Nephron progenitor cell (in vitro differentiated cells): ENCODE data around the gene SPDYE2.
"Not testable (repeated sequence)": the region's sequence is repeated elsewhere in the genome, so short reads cannot be mapped to it uniquely, and the experiment has no call there.

Experiments used
- DNase-seq: peaks from one replicate; pipeline ENCODE4 v3.0.0; 2021
- H3K27ac Mint-ChIP-seq: 2 replicates; pipeline ENCODE4 v1.8.0; 2021; ENCODE audit warnings: mild to moderate bottlenecking, moderate library complexity, mixed read lengths
- H3K27me3 Mint-ChIP-seq: 2 replicates; pipeline ENCODE4 v1.8.0; 2021; ENCODE audit warnings: mild to moderate bottlenecking, low read depth, mixed read lengths; ENCODE audit not compliant: poor library complexity
- H3K36me3 Mint-ChIP-seq: 2 replicates; pipeline ENCODE4 v1.8.0; 2021; ENCODE audit warnings: low read depth, mixed read lengths
- H3K4me1 Mint-ChIP-seq: 2 replicates; pipeline ENCODE4 v1.8.0; 2021; ENCODE audit warnings: mixed read lengths
- H3K4me3 Mint-ChIP-seq: 2 replicates; pipeline ENCODE4 v1.8.0; 2021; ENCODE audit warnings: mild to moderate bottlenecking, moderate library complexity, mixed read lengths
- H3K9me3 Mint-ChIP-seq: 2 replicates; pipeline ENCODE4 v1.8.0; 2021; ENCODE audit warnings: mild to moderate bottlenecking, moderate library complexity, mixed read lengths

The SPDYE2 gene

DNA sequence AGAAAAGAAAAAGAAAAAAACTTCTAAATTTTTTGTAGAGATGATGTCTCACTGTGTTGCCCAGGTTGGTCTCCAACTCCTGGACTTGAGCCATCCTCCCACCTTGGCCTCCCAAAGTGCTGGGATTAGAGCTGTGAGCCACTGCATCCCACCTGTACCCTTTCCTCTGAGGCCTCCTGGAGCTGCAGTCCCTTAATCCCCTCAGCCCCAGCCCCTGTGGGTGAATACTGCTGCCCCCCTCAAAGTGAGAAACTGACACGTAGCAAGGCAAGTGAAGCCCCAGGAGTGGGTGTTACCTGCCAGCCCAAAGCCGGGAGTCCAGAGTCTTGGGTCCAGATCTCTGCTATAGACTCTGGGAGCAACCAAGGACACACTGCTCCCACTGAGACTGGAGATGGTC, 26.2 kb upstream of the SPDYE2 start:
- H3K9me3 Mint-ChIP-seq, H3K27ac Mint-ChIP-seq, H3K4me3 Mint-ChIP-seq, H3K27me3 Mint-ChIP-seq, H3K4me1 Mint-ChIP-seq, H3K36me3 Mint-ChIP-seq, DNase-seq: not testable (repeated sequence)

DNA sequence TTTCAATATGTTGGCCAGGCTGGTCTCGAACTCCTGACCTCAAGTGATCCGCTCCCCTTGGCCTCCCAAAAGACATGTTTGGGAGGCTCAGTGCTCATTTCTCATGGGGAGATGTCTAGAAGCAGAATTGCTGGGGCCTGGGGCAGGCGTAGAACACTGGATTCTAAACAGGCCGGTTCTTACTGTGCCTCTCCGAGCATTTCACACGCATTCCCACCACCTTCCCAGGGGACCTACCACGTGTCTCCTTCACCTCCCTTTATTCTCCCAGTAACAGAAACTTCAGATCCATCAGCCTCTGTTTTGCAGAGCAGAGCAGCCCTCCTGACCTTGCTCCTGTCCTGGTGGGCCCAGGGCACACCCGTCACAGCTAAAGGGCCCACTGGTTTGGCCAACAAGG, 23.8 kb upstream of the SPDYE2 start:
- H3K27me3 Mint-ChIP-seq, H3K27ac Mint-ChIP-seq: not testable (repeated sequence)

DNA sequence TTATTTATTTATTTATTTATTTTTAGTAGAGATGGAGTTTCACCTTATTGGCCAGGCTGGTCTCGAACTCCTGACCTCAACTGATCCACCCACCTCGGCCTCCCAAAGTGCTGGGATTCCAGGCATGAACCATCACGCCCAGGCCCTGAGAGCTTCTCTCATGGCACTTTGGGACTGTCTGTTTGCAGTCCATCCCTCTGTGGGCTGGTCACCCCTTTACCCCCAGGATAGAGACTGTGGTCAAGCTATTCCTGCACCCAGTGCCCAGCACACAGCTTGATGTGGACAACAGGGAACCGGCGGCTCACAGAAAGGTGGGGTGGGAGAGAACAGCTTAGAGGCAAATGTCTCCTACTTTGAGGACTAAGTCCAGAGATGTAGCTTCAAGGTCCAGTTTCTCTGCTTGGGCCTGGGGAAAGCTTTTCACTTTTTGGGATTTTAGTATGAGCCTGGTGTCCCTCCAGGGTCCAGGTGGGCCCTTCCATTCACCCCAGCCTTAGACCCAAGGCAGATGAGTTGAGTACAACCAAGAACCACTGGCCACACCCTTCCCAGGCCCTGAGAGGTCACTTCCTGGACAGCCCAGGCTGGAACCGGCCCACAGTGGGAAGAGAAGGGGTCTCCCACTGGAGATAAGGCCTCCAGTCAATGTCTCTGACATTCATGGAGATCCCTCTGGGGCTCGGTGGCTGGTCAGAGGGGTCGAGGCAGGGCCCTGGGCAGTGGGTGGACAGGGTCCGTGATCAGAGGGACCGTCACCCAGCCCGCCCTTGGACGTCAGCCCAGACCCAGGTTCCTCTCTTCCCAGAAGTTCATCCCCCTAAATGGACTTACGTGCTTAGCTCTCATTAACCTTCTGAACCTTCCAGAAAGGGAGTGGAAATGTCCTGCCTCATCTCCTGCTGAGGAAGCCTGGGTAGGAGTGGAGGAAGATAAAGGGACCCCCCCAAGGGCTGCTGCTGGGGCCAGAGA, 22.9 kb upstream of the SPDYE2 start:
- not testable (repeated sequence) for H3K9me3 Mint-ChIP-seq, H3K27me3 Mint-ChIP-seq, H3K36me3 Mint-ChIP-seq, H3K27ac Mint-ChIP-seq, H3K4me3 Mint-ChIP-seq, H3K4me1 Mint-ChIP-seq, DNase-seq

More for the DNA sequence above, 23.8 kb upstream of the SPDYE2 start:
- not testable (repeated sequence) for H3K4me3 Mint-ChIP-seq, H3K36me3 Mint-ChIP-seq, H3K9me3 Mint-ChIP-seq, DNase-seq, H3K4me1 Mint-ChIP-seq

DNA sequence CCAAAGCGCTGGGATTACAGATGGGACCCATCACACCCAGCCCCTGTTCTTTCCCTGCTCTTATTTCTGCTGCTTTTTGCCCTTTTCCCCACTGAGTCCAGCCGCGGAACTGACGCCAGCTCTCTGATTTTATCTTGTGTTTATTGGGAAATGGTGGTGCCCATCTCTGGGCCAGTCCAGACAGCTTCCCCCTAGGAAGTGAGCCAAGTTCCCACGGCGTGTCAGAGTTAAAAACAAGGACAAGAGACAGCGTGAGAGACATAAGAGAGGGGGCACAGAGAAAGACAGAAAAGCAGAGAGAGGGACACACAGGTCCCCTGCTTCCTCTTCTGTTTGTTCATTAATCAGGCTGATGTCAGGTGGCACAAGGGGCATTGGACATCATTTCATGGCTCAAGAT, 19.4 kb upstream of the SPDYE2 start:
- H3K9me3 Mint-ChIP-seq, DNase-seq, H3K4me1 Mint-ChIP-seq, H3K27ac Mint-ChIP-seq, H3K27me3 Mint-ChIP-seq, H3K4me3 Mint-ChIP-seq, H3K36me3 Mint-ChIP-seq: not testable (repeated sequence)

DNA sequence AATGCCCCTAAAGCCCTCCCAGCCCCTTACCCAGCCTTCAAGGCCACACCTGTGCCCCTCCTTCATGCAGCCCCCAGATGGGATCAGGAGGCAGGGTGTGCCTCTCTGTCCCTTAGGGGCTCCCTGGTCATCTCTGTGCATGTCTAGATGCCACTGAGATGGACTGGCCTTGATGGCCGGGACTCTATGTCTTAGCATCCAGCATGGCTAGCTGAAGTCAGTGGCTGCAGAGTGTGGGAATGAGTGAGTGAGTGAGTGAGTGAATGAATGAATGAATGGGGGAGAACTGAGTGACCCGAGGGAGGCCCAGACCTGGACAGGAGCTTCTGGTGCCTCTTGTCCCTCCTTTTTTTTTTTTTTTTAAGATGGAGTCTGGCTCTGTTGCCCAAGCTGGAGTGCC, 18.9 kb upstream of the SPDYE2 start:
- not testable (repeated sequence) for H3K27me3 Mint-ChIP-seq, H3K9me3 Mint-ChIP-seq, H3K4me1 Mint-ChIP-seq, DNase-seq, H3K4me3 Mint-ChIP-seq, H3K36me3 Mint-ChIP-seq
- H3K27ac Mint-ChIP-seq: peak overlapping the region; percentile 21

DNA sequence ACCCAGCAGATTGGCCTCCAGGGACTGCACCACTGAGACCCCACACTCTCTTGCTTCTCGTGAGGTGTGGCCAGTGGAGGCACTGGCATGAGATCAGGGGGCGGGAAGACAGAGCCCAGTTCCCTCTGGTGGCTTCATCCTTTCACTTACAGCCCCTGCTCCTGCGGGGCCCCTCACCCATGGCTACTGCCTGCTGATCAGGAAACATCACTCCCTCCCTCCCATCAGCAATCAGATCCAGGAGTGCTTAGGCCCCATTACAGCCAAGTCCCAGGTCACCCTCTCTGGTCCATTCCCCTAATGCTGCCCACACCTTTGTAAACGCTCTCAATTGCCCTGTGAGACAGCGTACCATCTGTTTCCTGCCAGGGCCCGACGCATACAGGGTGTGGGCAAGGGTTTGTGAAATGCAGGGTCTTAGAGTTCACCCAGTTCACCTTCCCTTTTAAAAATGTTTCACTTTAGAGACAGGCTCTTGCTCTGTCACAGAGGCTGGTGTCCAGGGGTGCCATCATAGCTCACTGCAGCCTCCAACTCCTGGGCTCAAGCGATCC, 15.9 kb upstream of the SPDYE2 start:
- H3K4me1 Mint-ChIP-seq, H3K36me3 Mint-ChIP-seq, H3K4me3 Mint-ChIP-seq, H3K27me3 Mint-ChIP-seq, H3K9me3 Mint-ChIP-seq, H3K27ac Mint-ChIP-seq, DNase-seq: not testable (repeated sequence)

DNA sequence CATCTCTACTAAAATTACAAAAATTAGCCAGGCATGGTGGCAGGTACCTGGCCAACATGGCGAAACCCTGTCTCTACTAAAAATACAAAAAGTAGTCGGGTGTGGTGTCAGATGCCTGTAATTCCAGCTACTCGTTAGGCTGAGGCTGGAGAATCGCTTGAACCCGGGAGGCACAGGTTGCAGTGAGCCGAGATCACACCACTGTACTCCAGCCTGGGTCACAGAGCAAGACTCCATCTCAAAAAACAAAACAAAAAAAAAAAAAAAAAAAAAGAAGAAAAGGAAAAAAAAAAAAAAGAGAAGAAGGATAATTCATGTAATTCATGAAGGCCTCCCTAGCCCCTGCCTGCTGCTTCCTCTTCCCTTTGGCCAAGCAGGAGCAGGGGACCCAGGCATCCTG, 10.4 kb upstream of the SPDYE2 start:
- H3K9me3 Mint-ChIP-seq, H3K4me1 Mint-ChIP-seq, DNase-seq, H3K36me3 Mint-ChIP-seq, H3K27ac Mint-ChIP-seq, H3K4me3 Mint-ChIP-seq, H3K27me3 Mint-ChIP-seq: not testable (repeated sequence)

DNA sequence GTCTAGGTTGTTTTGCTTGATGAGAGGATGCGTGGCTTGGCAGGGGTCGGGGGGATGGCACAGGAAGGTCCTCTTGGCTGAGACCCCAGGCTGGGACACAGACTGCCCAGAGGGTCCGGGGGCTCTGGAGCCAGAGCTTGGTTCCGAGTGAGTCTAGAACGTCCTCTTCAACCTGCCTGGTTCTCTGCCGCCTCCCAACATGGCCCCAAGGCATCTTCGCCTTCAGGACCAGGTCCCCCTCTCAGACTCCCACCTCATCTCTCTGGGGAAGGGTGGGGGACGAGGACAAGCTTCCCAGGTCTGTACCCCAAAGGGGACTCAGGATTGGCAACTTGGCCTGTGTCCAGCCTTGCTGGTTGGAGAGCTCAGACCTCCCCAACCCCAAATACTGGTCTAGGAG, 8.9 kb upstream of the SPDYE2 start:
- DNase-seq, H3K36me3 Mint-ChIP-seq, H3K27ac Mint-ChIP-seq, H3K4me3 Mint-ChIP-seq, H3K27me3 Mint-ChIP-seq, H3K4me1 Mint-ChIP-seq, H3K9me3 Mint-ChIP-seq: not testable (repeated sequence)

DNA sequence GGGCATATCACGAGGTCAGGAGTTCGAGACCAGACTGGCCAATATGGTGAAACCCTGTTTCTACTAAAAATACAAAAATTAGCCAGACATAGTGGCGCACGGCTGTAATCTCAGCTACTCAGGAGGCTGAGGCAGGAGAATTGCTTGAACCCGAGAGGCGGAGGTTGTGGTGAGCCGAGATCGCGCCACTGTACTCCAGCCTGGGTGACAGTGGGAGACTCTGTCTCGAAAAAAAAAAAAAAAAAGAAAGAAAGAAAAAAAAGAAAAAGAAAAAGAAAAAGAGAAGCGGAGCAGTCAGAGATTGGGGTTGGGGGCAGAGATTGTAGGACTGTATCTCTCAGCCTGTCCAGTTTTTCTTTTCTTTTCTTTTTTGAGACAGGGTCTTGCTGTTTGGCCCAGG, 8.3 kb upstream of the SPDYE2 start:
- not testable (repeated sequence) for H3K27me3 Mint-ChIP-seq, H3K4me3 Mint-ChIP-seq, H3K27ac Mint-ChIP-seq, H3K36me3 Mint-ChIP-seq, H3K9me3 Mint-ChIP-seq, H3K4me1 Mint-ChIP-seq, DNase-seq

DNA sequence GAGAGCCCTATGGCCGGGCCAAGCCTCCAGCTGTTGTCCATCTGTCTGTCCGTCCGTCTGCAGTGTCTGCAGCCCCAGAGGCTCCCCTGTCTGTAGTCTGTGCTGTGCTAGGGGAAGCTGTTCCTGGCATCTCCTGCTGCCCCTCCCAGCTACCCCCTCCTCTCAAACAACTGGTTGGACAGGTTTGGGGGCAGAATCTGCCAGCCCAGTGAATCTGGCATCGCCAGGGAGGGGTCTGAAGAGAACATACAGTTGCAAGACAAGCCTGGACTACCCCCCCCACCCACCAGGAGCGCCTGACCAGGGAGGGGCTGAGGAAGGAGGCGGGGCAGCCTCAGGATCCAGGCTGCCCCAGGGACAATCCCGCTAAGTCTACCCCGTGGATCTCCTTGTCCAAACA, 7.4 kb upstream of the SPDYE2 start, which contains the start of gene UPK3BL2:
Gene UPK3BL2, minus strand, starts transcription at position 101 of the 400 bp plus-strand sequence. Its CDS starts 60 bp downstream, at position 41.
- not testable (repeated sequence) for H3K4me3 Mint-ChIP-seq

DNA sequence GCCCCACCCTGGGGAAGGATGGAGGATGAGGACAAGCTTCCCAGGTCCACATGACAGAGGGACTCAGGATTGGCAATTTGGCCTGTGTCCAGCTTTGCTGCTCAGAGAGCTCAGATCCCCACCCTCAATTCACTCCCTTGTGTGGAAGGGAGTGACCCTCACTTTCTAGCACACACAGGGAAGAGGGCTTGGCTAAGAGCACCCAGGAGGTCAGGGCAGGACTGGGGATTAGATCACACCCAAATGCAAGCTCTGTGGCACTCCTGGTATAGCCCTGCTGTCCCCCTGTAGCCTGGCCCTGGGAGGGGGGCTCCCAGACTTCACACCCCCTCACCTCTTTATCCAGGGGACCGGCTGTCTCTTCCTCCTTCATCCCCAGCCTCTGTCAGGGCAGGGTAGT, 6.7 kb upstream of the SPDYE2 start:
- H3K36me3 Mint-ChIP-seq, H3K4me3 Mint-ChIP-seq, DNase-seq, H3K9me3 Mint-ChIP-seq, H3K27ac Mint-ChIP-seq, H3K27me3 Mint-ChIP-seq, H3K4me1 Mint-ChIP-seq: not testable (repeated sequence)

More for the DNA sequence above, 7.4 kb upstream of the SPDYE2 start, which contains the start of gene UPK3BL2:
- H3K27ac Mint-ChIP-seq, H3K27me3 Mint-ChIP-seq, DNase-seq, H3K9me3 Mint-ChIP-seq, H3K36me3 Mint-ChIP-seq, H3K4me1 Mint-ChIP-seq: not testable (repeated sequence)

DNA sequence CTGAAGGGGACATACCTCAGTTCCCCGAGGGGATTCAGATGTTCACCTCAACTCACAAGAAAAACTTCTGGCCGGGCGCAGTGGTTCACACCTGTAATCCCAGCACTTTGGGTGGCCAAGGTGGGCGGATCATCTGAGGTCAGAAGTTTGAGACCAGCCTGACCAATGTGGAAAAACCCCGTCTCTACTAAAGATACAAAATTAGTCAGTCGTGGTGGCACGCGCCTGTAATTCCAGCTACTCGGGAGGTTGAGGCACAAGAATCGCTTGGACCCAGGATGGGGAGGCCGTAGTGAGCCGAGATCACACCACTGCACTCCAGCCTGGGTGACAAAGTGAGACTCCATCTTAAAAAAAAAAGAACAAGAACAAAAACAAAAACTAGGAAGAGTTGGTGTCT, 5.7 kb upstream of the SPDYE2 start:
- not testable (repeated sequence) for H3K27me3 Mint-ChIP-seq, H3K9me3 Mint-ChIP-seq, H3K4me3 Mint-ChIP-seq, H3K36me3 Mint-ChIP-seq, DNase-seq, H3K27ac Mint-ChIP-seq, H3K4me1 Mint-ChIP-seq

DNA sequence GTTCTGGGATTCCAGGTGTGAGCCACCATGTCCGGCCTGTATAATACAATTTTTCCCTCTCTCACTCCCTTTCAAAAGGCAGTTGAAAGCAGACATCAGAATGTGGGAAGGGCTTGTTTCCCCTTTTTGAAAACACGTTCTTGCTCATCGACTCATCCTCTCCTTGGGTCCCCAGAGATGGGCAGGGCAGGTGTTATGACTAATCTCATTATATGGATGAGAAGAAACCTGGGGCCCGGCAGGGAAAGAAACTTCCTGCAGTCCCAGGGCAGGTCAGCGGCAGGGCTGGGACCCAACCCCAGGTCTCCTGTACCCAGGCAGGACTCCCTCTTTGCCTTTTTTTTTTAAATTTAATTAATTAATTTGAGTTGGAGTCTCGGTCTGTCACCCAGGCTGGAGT, 4.7 kb upstream of the SPDYE2 start:
- DNase-seq, H3K4me3 Mint-ChIP-seq, H3K9me3 Mint-ChIP-seq, H3K4me1 Mint-ChIP-seq, H3K27ac Mint-ChIP-seq, H3K27me3 Mint-ChIP-seq, H3K36me3 Mint-ChIP-seq: not testable (repeated sequence)

DNA sequence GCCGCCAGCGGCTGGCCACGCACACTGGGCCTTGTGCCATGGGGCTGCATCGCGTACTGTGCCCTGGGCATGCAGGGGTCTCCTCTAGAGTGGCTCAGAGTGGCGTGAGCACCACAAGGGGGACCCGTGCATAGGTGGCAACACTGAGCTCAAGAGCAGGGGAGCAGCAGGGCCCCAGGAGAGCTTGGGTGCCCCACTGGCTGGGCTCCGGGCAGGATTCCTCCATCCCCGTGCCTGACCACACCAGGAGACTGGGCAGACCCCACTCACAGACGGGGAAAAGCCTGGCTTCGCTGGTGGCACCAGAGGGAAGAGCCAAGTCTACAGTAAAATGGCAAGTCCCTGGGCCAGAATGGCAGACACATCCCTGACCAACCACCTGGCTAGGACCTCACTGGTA, 17.6 kb downstream of the SPDYE2 start:
- not testable (repeated sequence) for H3K4me3 Mint-ChIP-seq, H3K9me3 Mint-ChIP-seq, H3K27me3 Mint-ChIP-seq

More for the DNA sequence above, 17.6 kb downstream of the SPDYE2 start:
- not testable (repeated sequence) for DNase-seq, H3K27ac Mint-ChIP-seq, H3K4me1 Mint-ChIP-seq, H3K36me3 Mint-ChIP-seq
